HG03060 (cell line): ENCODE results near the gene SEC14L3.

Experiments
- ATAC-seq: cut with Tn5 transposase; IDR thresholded peaks from one replicate; pipeline ENCODE4 v1.9.1; 2021; ENCODE audit warnings: low read depth, moderate number of reproducible peaks; ENCODE audit not compliant: unreplicated experiment

The SEC14L3 gene

DNA sequence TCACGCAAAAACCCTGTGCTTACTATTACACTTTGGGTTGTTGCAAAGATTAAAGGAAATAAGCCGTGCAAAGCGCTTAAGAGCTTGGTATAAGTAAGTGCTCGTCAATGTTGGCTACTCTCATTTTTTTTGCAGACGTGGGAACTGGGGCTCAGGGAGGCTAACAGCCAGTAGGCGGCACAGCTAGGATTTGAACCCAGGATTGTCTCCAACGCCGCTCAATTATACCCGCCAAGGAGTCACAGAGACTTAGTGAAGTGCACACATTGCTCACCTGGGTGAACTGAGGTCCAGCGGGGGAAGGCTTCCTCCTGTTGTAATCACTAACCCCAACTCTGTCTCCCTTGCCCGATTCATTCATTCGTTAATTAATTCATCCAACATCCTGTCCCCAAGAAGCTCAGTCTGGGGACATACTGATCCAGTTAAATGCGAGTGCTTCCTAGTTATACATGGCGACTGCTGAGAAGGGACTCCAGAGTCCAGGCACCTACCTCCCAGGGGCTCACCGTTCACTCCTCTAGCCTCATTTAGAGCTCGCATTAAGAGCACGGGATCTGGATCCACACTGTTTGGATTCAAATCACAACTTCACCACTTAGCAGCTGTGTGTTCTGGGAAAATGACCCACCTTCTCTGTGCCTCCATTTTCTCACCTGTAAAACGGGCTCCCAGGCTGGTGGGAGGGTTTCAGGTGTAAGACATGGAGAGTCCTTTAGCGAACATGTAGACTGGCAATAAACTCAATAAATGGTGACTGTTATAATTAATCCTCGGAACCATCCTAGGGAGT is 47.1 kb downstream of the SEC14L3 start:
- no peak for ATAC-seq

- ATAC-seq, result peak; percentile 81
Observed at GRCh38 chr22:30423959-30424533, 47.8 kb downstream of the SEC14L3 start.

DNA sequence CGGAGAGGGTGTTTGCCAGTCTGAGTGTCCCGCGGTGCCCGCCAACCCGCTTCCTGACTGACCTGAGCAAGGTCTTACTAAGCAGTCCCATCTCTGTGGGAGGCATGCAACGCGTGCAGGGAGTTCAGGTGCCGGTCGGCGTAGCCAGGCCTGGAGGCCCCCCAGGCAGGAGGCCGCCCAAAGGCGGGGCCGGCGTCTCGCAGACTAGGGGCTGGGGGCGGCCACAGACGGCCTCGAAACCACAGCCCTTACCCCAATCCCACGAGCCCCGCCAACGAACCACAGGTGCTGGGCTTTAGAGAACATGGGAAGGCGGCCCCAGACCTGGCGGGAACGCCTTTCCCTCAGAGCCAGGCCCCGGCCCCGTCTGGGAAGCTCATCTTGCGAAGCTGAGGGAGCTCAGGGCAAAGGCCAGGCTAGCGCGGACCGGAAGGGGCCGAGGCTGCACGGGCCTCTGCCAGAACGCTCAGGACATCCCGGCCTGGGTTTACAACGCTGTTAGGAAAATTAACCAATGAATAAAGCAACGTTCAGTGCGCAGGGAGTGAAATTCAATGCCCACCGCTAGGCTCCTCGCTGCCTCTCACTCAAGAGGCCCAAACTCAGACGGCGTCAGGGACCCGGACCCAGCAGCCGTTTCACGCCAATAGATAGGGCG is 48.4 kb downstream of the SEC14L3 start:
- ATAC-seq, result no peak

DNA sequence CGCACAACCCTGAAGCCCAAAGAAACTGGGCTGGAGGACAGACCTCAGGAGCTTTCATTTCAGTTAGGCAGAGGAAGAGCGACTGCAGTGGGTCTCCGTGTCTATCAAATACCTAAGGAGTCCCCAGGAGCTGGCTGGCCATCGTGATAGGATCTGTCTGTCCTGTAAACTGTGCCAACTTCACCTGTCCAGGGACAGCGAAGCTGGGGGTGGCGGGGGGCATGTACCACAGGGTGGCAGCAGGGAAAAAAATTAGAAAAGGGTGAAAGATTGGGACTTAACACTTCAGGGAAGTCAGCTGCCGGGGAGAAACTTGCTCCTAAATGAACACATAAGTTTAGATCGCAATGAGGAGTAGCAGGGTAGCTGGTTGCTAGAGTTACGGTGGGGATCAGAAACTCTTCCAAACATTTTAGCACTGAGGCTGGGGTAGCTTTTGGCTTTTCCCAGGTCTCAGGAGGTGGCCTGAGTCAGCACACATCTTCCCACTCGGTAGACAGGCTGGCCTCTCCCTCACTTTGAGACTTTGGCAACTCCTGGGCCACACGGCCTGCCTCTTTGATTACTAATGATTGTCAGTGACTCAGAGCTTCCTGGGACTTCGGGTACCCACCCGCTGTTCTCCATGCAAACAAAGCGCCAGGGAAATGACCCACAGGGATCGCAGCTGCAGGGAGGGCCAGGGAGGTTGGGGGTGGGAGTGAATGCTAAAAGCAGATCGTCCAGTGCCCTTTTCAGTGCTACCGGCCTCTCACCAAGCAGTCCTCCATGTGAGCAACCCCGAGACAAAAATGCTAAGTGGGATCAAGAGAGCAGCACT is 49.1 kb downstream of the SEC14L3 start:
- ATAC-seq, result no peak

GRCh38 chr22:30421695-30422480 is 49.9 kb downstream of the SEC14L3 start:
- ATAC-seq, result no peak

GRCh38 chr22:30420347-30421125 is 51.3 kb downstream of the SEC14L3 start:
- no peak for ATAC-seq

DNA sequence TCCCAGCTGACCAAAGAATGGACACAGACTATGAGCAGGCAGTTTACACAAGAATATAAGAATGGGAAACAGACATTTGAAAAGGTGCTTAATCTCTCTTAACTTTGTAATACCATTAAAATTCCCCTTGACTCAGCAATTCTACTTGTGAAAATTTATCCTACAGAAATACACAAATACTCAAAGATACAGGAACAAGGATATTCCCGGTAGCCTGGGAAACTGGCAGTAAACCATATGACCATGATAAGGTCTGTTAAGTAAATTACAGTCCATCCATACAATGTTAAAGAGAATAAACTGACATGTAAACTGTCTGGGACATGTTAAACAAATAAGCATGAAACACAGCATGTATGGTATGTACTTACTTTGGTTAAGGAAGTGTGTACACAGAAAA is 55.0 kb downstream of the SEC14L3 start:
- no peak for ATAC-seq

GRCh38 chr22:30416403-30416802 is 55.4 kb downstream of the SEC14L3 start:
- no peak for ATAC-seq

DNA sequence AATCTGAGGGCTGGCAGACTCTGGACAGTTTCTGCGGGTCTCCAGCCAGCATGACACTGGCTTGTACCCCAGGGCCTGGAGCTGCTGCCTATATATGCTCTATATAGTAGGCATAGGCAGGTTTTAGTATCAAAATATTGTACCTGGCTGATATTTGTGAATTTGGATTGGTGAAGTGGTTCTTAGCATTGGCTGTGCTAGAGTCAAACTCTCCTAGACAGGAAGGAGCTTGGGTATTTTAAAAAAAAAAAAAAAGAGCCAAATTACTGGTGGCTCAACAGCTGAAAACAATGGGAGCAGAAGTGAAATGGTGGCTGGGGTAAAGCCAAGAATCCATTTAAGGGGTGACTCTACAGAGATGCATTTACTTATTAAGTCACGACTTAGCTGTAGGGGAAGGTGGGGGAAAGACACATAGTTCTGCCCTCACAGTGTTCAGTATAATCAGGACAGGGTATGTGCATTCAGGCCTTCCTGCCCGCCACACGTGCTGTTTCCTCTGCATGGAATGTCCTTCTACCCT is 57.2 kb downstream of the SEC14L3 start:
- no peak for ATAC-seq

GRCh38 chr22:30413745-30414524 is 57.9 kb downstream of the SEC14L3 start:
- no peak for ATAC-seq

- no peak for ATAC-seq
Observed at GRCh38 chr22:30413001-30413400, 58.8 kb downstream of the SEC14L3 start.

GRCh38 chr22:30411780-30412179 is 60.0 kb downstream of the SEC14L3 start:
- ATAC-seq, result no peak
